A549 (cell line): ENCODE measurements around the gene ZNF580. TPM values are rescaled to one million over a fixed set of nuclear protein-coding genes. Genes with fewer than 3 reads are reported as not detected.

Experiments
- ATAC-seq, 2 experiments: fragments of 200-7000 bp in 1 of 2; fragments of >200 bp in 1 of 2; cut with Nextera tagmentation in 1 of 2; cut with Tn5 transposase in 1 of 2; 3 replicates each; pipeline versions ENCODE4 v1.8.0 to v1.9.1; 2018 to 2020; ENCODE audit warnings: mild to moderate bottlenecking in 1 of 2, moderate library complexity in 1 of 2
- CTCF ChIA-PET: fragments of 300-600 bp; sonication (Branson Sonifier 250); formaldehyde crosslinking; extraction: SDS; loops from one replicate; lab custom pipeline; 2021; ENCODE audit warnings: antibody characterized with exemption, inconsistent platforms; lab: Yijun Ruan, JAX
- POLR2A ChIA-PET: fragments of 350-600 bp; formaldehyde crosslinking; extraction: SDS; loops from one replicate; lab custom pipeline; 2021; ENCODE audit warnings: antibody characterized with exemption, inconsistent platforms; lab: Yijun Ruan, JAX
- DNase-seq, 2 experiments: peaks; one replicate each; pipeline versions ENCODE4 v3.0.0 to v3.0.0-alpha.2; 2011 to 2016; ENCODE audit warnings: low read depth in 1 of 2, low spot score in 1 of 2
- FAIRE-seq: peaks from 2 replicates; lab custom pipeline; 2011; peaks lifted over from hg19 to GRCh38; lab: Jason Lieb, UNC
- H3K27ac ChIP-seq, 2 experiments: fragments of >200 bp; sonication (Bioruptor Twin); formaldehyde crosslinking; 3 replicates each; pipeline ENCODE4 v1.5.1; 2016 to 2017
- H3K4me1 ChIP-seq: fragments of >200 bp; sonication (Bioruptor Twin); formaldehyde crosslinking; 3 replicates; pipeline ENCODE4 v1.6.1; 2016
- H3K4me2 ChIP-seq: fragments of >200 bp; sonication (Bioruptor Twin); formaldehyde crosslinking; 3 replicates; pipeline ENCODE4 v1.6.1; 2016
- H3K4me3 ChIP-seq: fragments of >200 bp; sonication (Bioruptor Twin); formaldehyde crosslinking; 3 replicates; pipeline ENCODE4 v1.5.1; 2016
- H3K9me3 ChIP-seq: fragments of >200 bp; sonication (Bioruptor Twin); formaldehyde crosslinking; 3 replicates; pipeline ENCODE4 v1.6.1; 2016
- ATOH8 ChIP-seq: fragments of 250-450 bp; sonication (Bioruptor Pico); IDR thresholded peaks from 2 replicates; pipeline ENCODE4 v1.5.0; 2020; ENCODE audit warnings: low read depth, mild to moderate bottlenecking, moderate library complexity
- CBX2 ChIP-seq: fragments of 200-600 bp; sonication (generic); IDR thresholded peaks from 2 replicates; pipeline ENCODE4 v1.6.1; 2016; ENCODE audit warnings: low read depth, mild to moderate bottlenecking, borderline replicate concordance
- CBX8 ChIP-seq: fragments of 200-600 bp; sonication (generic); IDR thresholded peaks from 2 replicates; pipeline ENCODE4 v1.6.1; 2016
- CHD2 ChIP-seq: fragments of 150-350 bp; IDR thresholded peaks from 2 replicates; pipeline ENCODE4 v1.6.1; 2014; ENCODE audit warnings: low read length; ENCODE audit not compliant: partially characterized antibody
- EHF ChIP-seq: fragments of 250-450 bp; sonication (Bioruptor Pico); IDR thresholded peaks from 2 replicates; pipeline ENCODE4 v1.5.0; 2020; ENCODE audit warnings: mild to moderate bottlenecking
- ESRRA ChIP-seq: fragments of 150-350 bp; IDR thresholded peaks from 2 replicates; pipeline ENCODE4 v1.6.1; 2014; ENCODE audit warnings: mild to moderate bottlenecking, low read length, borderline replicate concordance
- FOSB ChIP-seq: fragments of 250-450 bp; sonication (Bioruptor Pico); IDR thresholded peaks from 2 replicates; pipeline ENCODE4 v1.5.0; 2020; ENCODE audit warnings: mild to moderate bottlenecking, moderate library complexity
- FOXS1 ChIP-seq: fragments of 250-450 bp; sonication (Bioruptor Pico); IDR thresholded peaks from 2 replicates; pipeline ENCODE4 v1.5.0; 2020; ENCODE audit warnings: mild to moderate bottlenecking, moderate library complexity
- HDAC2 ChIP-seq: fragments of 200-600 bp; sonication (generic); IDR thresholded peaks from 2 replicates; pipeline ENCODE4 v1.6.1; 2016
- HES2 ChIP-seq: fragments of >200 bp; sonication (Bioruptor Twin); formaldehyde crosslinking; IDR thresholded peaks from 2 replicates; pipeline ENCODE4 v1.6.1; 2016
- HEYL ChIP-seq: fragments of 250-450 bp; sonication (Bioruptor Pico); IDR thresholded peaks from 2 replicates; pipeline ENCODE4 v1.8.0; 2021; ENCODE audit warnings: mild to moderate bottlenecking, moderate library complexity
- HOXA7 ChIP-seq: fragments of 250-450 bp; sonication (Bioruptor Pico); IDR thresholded peaks from 2 replicates; pipeline ENCODE4 v1.5.0; 2020; ENCODE audit warnings: mild to moderate bottlenecking, moderate library complexity
- JUN ChIP-seq, 2 experiments: fragments of >200 bp; sonication (Bioruptor Twin); formaldehyde crosslinking; IDR thresholded peaks; 2 replicates in 1 of 2; 3 replicates in 1 of 2; pipeline ENCODE4 v1.6.1; 2016 to 2017
- JUNB ChIP-seq: fragments of >200 bp; sonication (Bioruptor Twin); formaldehyde crosslinking; IDR thresholded peaks from 2 replicates; pipeline ENCODE4 v1.6.1; 2016
- KDM5A ChIP-seq: fragments of 200-600 bp; sonication (generic); IDR thresholded peaks from 2 replicates; pipeline ENCODE4 v1.6.1; 2016; ENCODE audit warnings: antibody characterized with exemption, mild to moderate bottlenecking
- MAX ChIP-seq: IDR thresholded peaks from 2 replicates; pipeline ENCODE4 v1.6.1; 2012
- MYC ChIP-seq: IDR thresholded peaks from 2 replicates; pipeline ENCODE4 v1.6.1; 2012; ENCODE audit warnings: mild to moderate bottlenecking, inconsistent platforms, low read length, improper control_type of control experiment, borderline replicate concordance
- POLR2A ChIP-seq: IDR thresholded peaks from 2 replicates; pipeline ENCODE4 v1.6.1; 2012; ENCODE audit warnings: mild to moderate bottlenecking, low read length
- POLR2AphosphoS2 ChIP-seq: conservative IDR thresholded peaks from 2 replicates; pipeline ENCODE4 v1.6.1; 2012; ENCODE audit warnings: low read length, improper control_type of control experiment, inconsistent platforms
- REST ChIP-seq: fragments of 200-600 bp; sonication (generic); IDR thresholded peaks from 2 replicates; pipeline ENCODE4 v1.6.1; 2016; ENCODE audit warnings: antibody characterized with exemption, mild to moderate bottlenecking, moderate library complexity
- RFX5 ChIP-seq: fragments of 450-650 bp; IDR thresholded peaks from 2 replicates; pipeline ENCODE4 v1.7.1; 2014; ENCODE audit warnings: antibody characterized with exemption, mild to moderate bottlenecking, moderate library complexity
- TFCP2L1 ChIP-seq: fragments of 250-450 bp; sonication (Bioruptor Pico); IDR thresholded peaks from 2 replicates; pipeline ENCODE4 v1.5.0; 2021; ENCODE audit warnings: mild to moderate bottlenecking
- TP53 ChIP-seq: fragments of 250-450 bp; sonication (Bioruptor Pico); IDR thresholded peaks from 2 replicates; pipeline ENCODE4 v1.5.0; 2021; ENCODE audit warnings: mild to moderate bottlenecking, moderate library complexity
- USF2 ChIP-seq: fragments of 450-650 bp; IDR thresholded peaks from 2 replicates; pipeline ENCODE4 v1.6.1; 2014; ENCODE audit warnings: antibody characterized with exemption
- ZC3H11A ChIP-seq: fragments of 450-650 bp; IDR thresholded peaks from 2 replicates; pipeline ENCODE4 v1.6.1; 2014; ENCODE audit warnings: antibody characterized with exemption, mild to moderate bottlenecking
- ZFP36 ChIP-seq: fragments of 450-650 bp; IDR thresholded peaks from 2 replicates; pipeline ENCODE4 v1.6.1; 2014; ENCODE audit warnings: borderline replicate concordance; ENCODE audit not compliant: partially characterized antibody
- WGBS: methylation state at CpG from one replicate; pipeline ENCODE4 v1.1.6; 2017; ENCODE audit errors: missing lambda C conversion rate; 5-methylcytosine and 5-hydroxymethylcytosine counted together
- polyA plus RNA-seq, 4 experiments: library from polyadenylated mRNA; depleted of rRNA in 3 of 4; stranded (reverse); fragments of >200 nt; fragmentation: RNase III in 1 of 4; extraction: RNeasy Plus Mini Kit Qiagen cat#74134 plus additional on column Dnase treatment in 1 of 4; gene quantifications; 2 replicates in 3 of 4; 3 replicates in 1 of 4; pipeline ENCODE4 v1.2.3, GENCODE V29; 2011 to 2017

ZNF580 gene
- polyA plus RNA-seq, 2 of the 4 experiments (the other 2 are of a cell fraction) = 9.2 to 52.8 TPM

- H3K4me3 ChIP-seq = no peak overlapping the region
- TF ChIP-seq FOXS1 (no peak), FOSB (CRISPR knock-in tag) (no peak), HES2 (no peak), EHF (CRISPR knock-in tag) (no peak), HEYL (no peak), CBX8 (no peak), POLR2A (no peak), MAX (no peak), TFCP2L1 (CRISPR knock-in tag) (no peak), MYC (no peak), HOXA7 (no peak), CBX2 (no peak), ESRRA (no peak), JUN (IDR thresholded peaks at IDR 0.05) (no peak), JUNB (no peak), POLR2AphosphoS2 (no peak), ATOH8 (no peak)
- CTCF ChIA-PET = interaction anchor here (0.6 kb wide), 1 partner anchor 1973 kb away, joined by 3 read pairs; no protein-coding TSS in a partner anchor
These were observed 45.0 kb downstream of the ZNF580 start for GRCh38 chr19:55685776-55686175.

GRCh38 chr19:55686311-55687050 lies 45.7 kb downstream of the ZNF580 start:
- H3K4me1 ChIP-seq = no peaks in the 10 kb centered on the region
- FAIRE-seq = no peak

More at GRCh38 chr19:55685776-55686175, 45.0 kb downstream of the ZNF580 start:
- WGBS = 85% methylated on average over 4 of the region's 6 CpGs
- ATAC-seq = no peak
- no peaks in the 10 kb centered on the region for H3K4me1 ChIP-seq
- no peak for DNase-seq
- no peaks in the 10 kb centered on the region for H3K9me3 ChIP-seq
- no peak for FAIRE-seq
- POLR2A ChIA-PET = no interaction called here
- H3K27ac ChIP-seq = no peak overlapping the region
- H3K4me2 ChIP-seq = no peak overlapping the region

More at GRCh38 chr19:55686311-55687050, 45.7 kb downstream of the ZNF580 start:
- ChIA-PET CTCF (no interaction called here), POLR2A (interaction anchor here (0.9 kb wide), 1 partner anchor 32 kb away, joined by 3 read pairs; the partner anchor contains the start of gene U2AF2)
- 91% methylated on average over 29 of the region's 29 CpGs for WGBS
- DNase-seq (no peak), ATAC-seq (no peak)
- Histone ChIP-seq H3K9me3 (no peaks in the 10 kb centered on the region), H3K4me2 (no peak overlapping the region), H3K27ac (no peak overlapping the region), H3K4me3 (no peak overlapping the region)
- TF ChIP-seq JUN (IDR thresholded peaks at IDR 0.05) (no peak), HOXA7 (no peak), TP53 (CRISPR knock-in tag) (no peak), POLR2AphosphoS2 (no peak), RFX5 (no peak), CHD2 (no peak), REST (no peak), USF2 (no peak), ZFP36 (no peak), MAX (no peak), KDM5A (no peak), ZC3H11A (no peak), ESRRA (no peak), HDAC2 (no peak)
